GM18499 (cell line): Measurements from ENCODE around the gene MIXL1.
A peak's percentile ranks its signal among the peaks of the same experiment; 100 is the strongest.
"Not testable (repeated sequence)": the region's sequence is repeated elsewhere in the genome, so short reads cannot be mapped to it uniquely, and the experiment has no call there.

Source experiments
- ATAC-seq: cut with Tn5 transposase; IDR thresholded peaks from one replicate; pipeline ENCODE4 v1.9.1; 2021; ENCODE audit warnings: moderate number of reproducible peaks; ENCODE audit not compliant: insufficient read depth, unreplicated experiment

The MIXL1 gene

GRCh38 chr1:226223157-226223785 is at the start of gene MIXL1:
Gene MIXL1 (plus strand): TSS chr1:226223664. CDS start chr1:226223682, 18 bp downstream.
- no peak for ATAC-seq

DNA sequence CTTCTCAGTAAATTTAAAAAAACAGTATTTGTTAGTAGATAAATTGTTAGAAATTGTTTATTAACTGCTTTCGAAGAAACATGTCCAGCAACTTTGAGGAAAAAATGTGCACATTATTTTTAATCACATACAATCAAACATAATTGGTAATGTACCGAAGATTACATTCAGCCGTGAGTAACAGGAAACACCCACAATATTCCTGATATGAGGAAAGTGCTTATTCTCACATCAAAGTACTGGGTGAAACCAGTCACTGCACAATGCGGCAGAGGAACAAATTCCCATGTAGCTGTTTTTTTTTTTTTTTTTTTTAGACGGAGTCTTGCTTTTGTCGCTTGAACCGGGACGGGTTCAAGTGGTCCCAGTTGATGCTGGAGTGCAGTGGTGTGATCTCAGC is 46.6 kb upstream of the MIXL1 start:
- ATAC-seq = no peak

DNA sequence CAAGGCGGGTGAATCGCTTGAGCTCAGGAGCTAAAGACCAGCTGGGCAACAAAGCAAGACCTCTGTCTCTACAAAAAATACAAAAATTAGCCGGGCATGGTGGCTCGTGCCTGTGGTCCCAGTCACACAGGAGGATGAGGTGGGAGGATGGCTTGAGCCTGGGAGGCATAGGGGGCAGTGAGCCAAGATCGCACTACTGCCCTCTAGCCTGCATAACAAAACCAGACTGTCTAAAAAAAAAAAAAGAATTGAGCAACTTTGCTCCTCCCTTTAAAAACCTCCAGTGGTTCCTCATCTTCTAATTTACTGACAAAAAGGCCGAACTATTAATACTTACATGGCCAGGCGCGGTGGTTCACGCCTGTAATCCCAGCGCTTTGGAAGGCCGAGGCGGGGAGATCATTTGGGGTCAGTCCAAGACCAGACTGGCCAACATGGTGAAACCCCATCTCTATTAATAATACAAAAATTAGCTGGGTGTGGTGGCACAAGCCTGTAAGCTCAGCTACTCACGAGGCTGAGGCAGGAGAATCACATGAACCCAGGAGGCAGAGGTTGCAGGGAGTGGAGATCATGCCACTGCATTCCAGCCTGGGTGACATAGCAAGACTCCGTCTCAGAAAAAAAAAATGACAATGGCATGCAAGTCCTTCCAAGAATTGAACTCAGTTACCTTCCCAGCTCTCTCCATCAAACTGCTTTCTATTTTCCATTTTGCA is 41.3 kb upstream of the MIXL1 start:
- ATAC-seq = no peak

DNA sequence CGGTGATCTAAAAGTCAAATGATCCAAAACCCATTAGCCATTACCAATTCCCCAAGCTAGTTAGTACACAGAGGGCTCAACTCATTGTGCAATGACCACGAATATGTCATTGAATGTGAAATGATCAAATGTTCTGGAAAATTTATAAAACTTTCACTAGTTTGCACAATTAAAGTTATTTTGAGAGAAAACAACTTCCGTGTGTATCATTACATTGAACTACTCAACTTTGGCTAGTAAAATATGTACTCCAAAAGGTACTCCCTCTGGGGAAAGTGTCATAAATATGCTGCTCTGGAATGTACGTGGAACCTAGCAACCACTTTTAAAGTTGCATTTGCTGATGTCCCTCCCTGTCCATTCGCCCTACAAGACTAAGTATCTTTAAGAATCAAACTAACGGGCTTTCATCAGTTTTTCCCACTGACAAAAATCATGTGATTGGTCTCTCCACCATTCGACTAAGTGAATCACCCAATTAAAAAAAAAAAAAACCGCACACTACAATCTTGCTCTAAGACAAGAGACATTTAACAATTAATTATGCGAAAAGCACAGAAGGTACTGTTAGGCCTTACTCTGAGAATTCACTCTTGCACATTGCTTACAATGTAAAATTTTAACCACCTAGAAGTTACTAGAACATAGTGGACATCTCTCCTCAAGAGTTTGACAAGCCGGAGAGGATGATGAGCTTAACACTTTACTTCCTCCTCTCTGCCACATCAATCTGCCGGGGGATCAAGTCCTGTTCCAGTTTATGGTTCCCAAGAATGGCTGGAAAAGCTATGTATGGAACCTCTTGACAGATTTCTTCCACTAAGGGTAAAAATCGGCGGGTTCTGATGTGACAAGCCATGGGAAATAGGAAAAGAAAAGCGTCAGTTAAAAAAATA is 38.1 kb upstream of the MIXL1 start:
- no peak for ATAC-seq

- ATAC-seq = peak; percentile 71
These were observed 37.1 kb upstream of the MIXL1 start, which contains the start of gene ACBD3 for GRCh38 chr1:226186124-226187018. Gene ACBD3 (minus strand): TSS chr1:226186741. CDS start chr1:226186675, 66 bp downstream.

GRCh38 chr1:226187019-226187322 is 36.5 kb upstream of the MIXL1 start:
- no peak for ATAC-seq

DNA sequence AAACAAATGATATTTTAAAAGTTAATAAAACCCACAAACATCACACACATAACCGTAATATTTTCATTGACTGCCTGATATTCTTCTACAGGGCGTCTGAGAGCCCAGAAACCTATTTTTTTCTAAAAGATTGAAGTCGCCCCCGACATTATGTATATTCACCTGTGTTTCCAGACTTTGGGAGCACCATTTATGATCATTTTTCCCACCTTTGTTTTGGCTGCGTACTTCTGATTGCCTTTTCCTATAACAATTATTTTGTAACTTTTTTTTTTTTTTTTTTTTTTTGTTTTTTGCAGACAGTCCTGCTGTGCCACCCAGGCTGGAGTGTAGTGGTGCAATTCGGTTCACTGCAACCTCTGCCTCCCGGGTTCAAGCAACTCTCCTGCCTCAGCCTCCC is 36.1 kb upstream of the MIXL1 start:
- no peak for ATAC-seq

DNA sequence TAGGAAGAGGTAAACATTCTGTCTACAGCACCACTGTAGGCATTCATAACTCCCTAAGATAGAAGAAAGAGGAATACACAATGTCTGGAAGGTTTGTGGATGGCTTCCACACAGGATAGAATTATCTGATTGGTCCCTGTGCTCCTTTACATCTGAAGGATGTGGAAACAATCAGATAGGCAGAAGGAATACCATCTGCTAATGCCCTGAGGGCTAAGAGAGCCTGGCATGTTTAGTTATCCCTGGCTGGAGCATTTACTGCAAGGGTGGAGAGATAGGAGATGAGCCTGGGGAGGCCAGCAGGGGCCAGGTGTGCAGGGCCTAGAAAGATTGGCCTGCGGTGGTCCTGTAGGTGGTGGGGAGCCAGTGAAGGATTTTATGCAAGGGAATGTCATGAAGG is 28.3 kb upstream of the MIXL1 start:
- ATAC-seq = no peak

DNA sequence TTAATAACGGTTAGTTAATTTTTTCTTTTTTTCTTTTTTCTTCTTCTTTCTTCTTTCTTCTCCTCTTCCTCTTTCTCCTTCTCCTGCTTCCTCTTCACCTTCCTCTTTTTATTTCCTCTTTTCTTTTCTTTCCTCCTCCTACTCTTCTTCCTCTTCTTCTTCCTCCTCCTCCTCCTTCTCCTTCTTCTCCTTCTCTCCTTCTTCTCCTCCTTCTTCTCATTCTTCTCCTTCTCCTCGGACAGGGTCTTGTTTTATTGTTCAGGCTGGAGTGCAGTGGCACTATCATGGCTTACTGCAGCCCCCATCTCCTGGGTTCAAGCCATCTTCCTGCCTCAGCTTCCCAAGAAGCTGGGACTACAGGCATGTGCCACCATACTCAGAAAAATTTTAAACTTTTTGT is 23.5 kb upstream of the MIXL1 start:
- no peak for ATAC-seq

GRCh38 chr1:226201029-226201593 is 22.4 kb upstream of the MIXL1 start:
- ATAC-seq = no peak

GRCh38 chr1:226202246-226202645 is 21.2 kb upstream of the MIXL1 start:
- no peak for ATAC-seq

GRCh38 chr1:226202666-226203065 is 20.8 kb upstream of the MIXL1 start:
- not testable (repeated sequence) for ATAC-seq

DNA sequence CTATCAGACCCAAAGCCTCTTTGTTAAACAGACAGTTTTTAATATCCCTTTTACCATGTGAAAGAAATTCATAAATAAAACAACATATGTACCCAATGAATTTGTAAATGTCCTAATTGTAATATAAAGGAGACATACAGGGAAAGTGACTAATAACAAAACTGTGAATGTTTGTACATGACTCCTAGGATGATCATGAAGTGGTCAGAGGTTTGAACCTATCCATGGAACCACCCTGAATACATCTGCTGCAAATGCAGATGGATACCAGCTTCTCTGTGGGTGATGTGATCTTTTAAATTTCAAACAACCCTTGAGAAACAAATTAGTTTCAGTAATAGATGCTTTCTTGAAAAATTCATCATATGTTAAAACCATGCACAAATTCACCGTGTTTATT is 20.2 kb upstream of the MIXL1 start:
- no peak for ATAC-seq

GRCh38 chr1:226203655-226204054 is 19.8 kb upstream of the MIXL1 start:
- no peak for ATAC-seq

DNA sequence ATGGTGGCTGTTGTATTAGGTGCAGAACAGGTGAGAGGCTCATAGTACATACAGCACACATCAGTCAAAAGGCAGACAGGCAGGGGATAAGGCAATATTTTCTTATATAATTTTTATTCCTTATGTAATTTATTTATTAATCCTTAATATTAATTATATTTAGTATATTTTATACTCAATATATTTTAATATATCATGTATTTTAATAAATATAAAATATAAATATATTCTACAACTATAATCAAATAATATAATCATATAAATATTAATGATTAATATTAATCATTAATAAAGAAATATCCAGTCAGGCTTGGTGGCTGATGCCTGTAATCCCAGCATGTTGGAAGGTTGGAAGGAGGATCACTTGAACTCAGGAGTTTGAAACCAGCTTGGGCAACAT is 19.3 kb upstream of the MIXL1 start:
- ATAC-seq = no peak

DNA sequence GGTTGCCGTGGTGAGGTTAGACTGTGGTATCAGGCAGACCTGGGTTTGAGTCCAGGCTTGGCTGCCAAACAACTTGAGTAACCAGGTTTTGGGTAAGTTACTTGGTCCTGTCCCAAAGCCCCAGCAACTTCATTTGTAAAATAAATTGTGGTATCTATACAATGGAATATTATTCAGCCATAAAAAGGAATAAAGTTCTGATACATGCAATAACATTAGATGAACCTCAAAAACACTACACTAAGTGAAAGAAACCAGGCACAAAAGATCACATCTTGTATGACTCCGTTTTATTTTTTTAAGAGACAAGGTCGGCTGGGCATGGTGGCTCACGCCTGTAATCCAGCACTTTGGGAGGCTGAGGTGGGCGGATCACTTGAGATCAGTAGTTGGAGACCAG is 16.4 kb upstream of the MIXL1 start:
- no peak for ATAC-seq

DNA sequence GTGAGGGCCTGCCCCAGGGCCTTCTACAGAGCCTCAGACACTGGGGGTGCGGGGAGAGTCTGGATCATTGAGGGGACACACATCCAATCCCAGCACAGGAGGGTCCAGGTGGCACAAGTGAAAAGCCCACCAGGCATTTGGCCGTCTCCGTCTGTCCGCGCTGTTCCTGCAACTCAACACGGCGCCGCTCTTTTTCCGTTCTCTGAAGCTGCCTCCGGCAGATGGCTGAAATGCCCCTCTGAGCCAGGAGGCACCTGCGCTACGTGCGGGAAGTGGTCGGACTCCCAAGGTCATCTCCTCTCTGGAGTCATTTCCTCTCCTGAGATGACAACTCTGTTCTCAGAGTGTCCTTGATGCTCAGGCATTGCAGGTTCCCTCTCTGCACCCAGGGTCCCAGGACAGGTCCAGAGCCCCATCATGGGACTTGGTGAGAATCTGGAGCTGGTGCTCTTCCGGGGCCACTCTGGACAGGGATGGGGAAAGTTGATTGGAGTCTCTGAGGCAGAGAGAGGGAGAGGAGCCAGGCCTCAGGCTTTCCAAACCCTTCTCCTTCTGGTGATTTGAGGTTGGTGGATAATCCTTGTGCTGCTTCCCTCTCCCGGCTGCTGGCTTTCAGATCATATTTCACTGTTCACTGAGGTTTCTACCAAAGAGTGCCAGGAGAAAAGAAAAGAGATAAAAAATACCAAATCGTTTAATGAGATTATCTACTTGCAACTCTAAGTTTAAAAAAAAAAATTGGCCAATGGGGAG is 14.0 kb upstream of the MIXL1 start:
- ATAC-seq = no peak

- no peak for ATAC-seq
These were observed 12.8 kb upstream of the MIXL1 start for GRCh38 chr1:226210571-226211176.
